ENCODE results near the gene SLC13A1. TPM values are rescaled to one million over a fixed set of nuclear protein-coding genes. Genes with fewer than 3 reads are reported as not detected.
A peak's percentile ranks its signal among the peaks of the same experiment; 100 is the strongest.

Gene SLC13A1
- total RNA-seq, 1 donor from 2014 or later = not detected

DNA sequence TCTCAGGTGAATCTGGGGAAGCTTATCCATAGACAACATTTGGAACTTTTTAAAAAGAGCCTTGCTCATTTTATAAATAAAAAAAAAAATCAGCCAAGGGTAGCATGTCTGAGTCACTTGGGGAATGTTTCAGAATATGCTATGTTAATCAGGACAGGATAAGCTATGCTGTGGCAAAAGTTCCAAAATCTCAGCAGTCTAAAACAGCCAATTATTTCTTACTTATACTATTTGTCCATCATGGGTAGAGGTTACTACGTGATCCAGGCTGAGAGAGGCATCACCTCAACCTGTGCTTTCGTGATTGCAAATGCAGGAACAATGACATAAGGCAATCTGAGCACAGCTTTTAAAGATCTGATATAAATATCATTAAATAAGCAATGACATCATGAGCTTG is 6.5 kb downstream of the SLC13A1 start:
- ATAC-seq = no peak

DNA sequence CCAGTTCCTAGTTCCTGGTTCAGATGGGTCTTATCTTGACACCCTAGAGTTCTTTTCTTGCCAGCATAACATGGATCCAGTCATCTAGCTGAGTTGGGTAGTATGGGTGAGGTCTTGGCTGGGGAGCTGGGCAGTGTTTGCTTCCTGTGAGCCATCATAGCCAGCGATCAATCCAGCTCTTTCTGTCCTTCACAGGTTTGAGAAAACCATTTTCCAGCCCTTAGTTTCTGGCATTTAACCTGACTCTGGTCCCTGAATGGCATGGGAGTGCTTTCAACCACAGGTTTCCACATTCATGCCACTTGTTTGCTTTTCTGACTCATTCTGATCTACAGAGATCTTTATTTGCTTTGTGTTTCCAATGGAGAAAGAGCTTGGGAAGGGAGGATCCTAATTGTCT is 8.6 kb downstream of the SLC13A1 start:
- no peak for ATAC-seq

DNA sequence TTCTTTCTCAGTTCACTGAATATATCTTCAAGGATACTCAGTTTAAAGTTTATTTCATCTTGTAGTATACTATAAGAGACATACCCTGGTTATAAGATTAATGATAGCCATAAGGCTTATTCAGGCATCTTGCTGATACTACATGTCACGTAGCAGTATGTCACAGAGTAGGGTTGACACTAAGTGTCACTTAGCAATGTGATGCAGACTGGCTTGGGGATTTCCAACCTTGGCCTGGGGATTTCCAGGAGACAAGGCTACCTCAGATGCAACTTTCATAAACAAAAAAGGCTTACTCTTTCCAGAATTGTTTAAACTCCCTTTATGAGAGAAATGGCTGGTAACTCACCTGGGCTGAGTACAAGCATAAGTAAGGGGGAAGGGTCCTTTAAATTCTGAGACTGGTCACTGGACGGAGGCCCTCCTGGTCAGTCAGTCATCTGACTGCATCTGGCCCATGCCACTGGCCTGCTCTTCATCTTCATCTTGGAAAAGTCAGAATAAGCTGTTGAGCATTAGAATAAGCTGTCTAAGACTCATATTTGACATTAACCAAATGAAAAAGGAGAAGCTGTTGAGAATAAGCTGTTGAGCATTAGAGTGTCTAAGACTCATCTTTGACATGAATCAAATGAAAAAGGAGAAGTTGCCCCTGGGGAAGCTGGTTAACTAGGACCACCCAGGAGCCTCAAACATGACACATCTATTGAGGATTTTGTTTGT is 9.5 kb downstream of the SLC13A1 start:
- no peak for ATAC-seq

DNA sequence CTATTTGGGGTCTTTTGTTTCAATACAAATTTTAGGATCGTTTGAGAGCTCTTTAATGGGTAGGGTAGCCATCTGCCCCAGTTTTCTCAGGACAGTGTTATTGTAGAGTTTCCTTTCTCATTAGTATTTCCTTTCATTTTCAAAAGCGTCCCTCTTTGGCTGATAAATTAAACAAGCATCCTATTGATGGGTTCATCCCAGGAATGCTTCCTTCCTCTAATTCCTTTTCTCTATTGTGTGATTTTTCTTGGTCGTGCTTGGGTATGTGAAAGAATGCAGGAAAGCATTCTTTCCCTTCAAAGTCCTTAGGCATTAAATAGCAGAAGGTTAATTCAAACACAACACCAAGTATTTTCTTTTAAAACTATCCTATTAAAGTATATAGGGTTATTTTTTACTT is 14.0 kb downstream of the SLC13A1 start:
- no peak for ATAC-seq

DNA sequence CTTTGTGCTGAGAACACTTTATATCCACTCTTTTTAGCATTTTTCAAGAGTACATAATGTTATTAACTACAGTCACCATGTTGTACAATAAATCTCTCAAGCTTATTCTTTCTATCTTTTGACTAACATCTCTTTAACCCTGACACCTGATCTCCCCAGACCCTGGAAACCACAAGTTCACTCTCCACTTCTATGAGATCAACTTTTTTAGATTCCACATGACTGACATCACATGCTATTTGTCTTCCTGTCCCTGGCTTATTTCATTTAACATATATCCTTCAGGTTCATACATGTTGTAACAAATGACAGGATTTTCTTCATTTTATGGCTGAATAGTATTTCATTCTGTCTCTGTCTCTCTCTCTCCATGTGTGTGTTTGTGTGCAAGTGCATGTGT is 15.5 kb downstream of the SLC13A1 start:
- ATAC-seq = no peak

GRCh38 chr7:123183431-123183830 is 16.3 kb downstream of the SLC13A1 start:
- no peak for ATAC-seq

- ATAC-seq = no peak
Observed at GRCh38 chr7:123177442-123177841, 22.3 kb downstream of the SLC13A1 start.

DNA sequence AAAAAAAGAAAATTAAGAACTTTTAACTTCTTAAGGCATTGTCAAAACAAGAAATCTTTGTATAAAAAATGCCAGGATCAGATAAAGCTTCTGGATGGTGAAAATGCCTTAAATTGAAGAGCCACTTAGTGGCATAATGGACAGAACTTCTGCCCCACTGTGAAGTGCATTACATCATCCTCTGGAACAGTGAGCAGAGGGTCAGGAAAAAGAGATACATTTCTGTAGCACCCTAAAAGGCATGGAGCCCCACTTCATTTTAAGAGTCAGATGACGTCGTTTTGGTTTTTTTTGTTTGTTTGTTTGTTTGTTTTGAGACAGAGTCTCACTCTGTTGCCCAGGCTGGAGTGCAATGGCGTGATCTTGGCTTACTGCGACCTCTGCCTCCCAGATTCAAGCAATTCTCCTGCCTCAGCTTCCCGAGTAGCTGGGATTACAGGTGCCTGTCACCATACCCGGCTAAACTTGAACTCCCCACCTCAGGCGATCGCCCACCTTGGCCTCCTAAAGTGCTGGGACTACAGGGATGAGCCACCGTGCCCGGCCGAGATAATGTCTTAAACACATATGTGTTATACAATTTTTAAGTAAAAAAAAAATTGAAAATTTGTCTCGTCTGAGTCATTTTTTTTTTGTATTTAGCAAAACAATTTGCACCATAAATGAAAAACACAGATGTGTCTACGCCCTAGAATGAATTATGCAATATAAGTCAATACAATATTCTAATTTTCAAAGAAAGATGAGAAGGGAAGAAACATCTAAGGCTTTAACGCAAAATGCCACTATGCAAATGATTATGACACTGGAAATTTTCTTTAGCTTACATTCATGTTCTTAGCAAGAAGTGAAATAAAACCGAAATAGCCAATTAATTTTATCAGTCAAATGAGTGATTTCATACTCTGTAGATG is 29.2 kb downstream of the SLC13A1 start:
- ATAC-seq = no peak

DNA sequence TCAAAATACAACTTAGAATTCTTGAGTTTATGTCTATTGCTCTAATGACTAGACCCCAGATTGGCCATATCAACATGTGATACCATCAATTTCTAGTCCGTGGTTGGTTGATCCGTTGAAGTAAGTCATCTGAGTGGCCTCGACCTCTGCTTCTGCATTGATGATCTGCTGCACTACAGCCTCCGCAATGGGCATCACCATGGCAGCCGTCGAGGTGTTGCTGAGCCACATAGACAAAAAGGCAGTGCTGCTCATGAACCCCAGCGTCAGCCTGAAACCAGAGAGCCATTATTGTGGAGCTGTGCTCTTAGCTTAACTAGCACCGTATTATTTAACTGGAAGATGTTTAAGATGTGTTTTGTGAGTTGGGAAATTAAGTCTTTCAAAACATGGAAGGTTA is 30.7 kb downstream of the SLC13A1 start:
- no peak for ATAC-seq

- no peak for ATAC-seq
Observed at GRCh38 chr7:123157606-123158005, 42.2 kb downstream of the SLC13A1 start.

- no peak for ATAC-seq
Observed at GRCh38 chr7:123155571-123155970, 44.2 kb downstream of the SLC13A1 start.

GRCh38 chr7:123154231-123154860 is 45.4 kb downstream of the SLC13A1 start:
- ATAC-seq = peak; percentile 87

- no peak for ATAC-seq
Observed at GRCh38 chr7:123151443-123151842, 48.3 kb downstream of the SLC13A1 start.

DNA sequence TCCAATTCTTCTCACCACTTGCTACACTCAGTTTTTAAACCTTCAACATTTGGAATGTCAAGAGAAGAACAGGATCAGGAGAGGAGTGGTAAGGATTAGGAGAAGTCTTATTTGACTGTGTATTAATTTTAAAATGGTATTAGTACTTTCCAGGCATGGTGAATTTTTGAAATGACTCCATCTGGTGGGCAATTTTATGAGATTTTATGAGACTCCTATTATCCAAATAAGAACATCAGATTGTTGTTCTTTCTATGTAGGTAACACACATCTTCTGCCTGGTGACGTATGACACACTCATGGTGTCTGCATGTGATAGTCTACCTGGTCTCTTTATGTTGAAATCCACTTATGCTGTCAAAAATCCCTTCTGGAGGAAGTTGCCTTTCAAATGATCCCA is 51.0 kb downstream of the SLC13A1 start:
- no peak for ATAC-seq

DNA sequence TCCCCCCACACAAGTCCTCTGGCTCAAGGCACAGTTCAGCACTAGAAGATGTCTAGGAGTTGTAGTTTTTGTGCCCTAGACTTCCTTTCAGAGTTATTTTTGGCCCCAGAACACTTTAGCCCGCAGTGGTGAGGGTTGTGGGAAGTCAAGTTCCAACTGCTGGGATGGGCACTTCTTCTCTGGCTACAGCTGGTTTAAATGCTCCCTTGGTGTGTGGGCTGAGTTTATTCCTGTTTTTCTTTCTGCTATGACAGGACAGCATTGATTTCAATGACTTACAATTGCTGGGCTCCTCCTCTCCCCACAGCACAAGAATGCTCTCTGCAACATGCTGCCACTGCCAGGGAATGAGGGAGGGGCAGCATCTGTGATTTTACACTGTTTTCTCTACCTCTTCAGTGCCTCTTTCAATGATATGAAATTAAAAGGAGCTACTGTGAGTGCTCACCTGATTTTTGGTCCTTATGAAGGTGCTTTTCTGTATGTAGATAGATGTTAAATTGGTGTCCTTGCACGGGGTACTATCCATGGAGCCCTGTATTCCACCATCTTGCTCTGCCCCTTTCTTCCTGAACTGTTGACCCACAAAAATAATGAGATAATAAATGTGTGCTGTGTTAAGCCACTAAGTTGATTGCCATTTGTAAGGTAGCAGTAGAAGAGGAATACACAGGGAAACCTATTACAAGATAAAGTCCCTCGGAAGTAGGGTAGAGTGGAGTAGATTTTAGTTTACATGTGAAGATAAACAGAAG is 56.3 kb downstream of the SLC13A1 start:
- no peak for ATAC-seq

GRCh38 chr7:123140561-123140960 is 59.2 kb downstream of the SLC13A1 start:
- ATAC-seq = no peak

- ATAC-seq = no peak
Observed at GRCh38 chr7:123135960-123136359, 63.8 kb downstream of the SLC13A1 start.

DNA sequence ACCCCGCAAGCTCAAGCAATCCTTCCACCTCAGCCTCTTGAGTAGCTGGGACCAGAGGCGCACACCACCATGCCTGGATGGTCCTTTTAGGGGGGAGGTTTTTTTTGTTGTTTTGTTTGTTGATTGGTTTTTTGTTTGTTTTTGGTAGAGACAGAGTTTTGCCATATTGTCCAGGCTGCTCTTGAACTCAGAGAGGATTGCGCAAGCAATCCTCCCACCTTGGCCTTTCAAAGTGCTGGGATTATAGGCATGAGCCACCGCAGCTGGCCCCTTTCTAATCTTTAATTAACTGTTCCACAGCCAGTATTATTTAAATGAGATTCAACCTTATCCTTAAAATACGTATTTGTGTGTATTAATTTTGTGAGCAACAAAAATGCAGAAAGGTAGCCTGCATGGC is 65.8 kb downstream of the SLC13A1 start:
- no peak for ATAC-seq

DNA sequence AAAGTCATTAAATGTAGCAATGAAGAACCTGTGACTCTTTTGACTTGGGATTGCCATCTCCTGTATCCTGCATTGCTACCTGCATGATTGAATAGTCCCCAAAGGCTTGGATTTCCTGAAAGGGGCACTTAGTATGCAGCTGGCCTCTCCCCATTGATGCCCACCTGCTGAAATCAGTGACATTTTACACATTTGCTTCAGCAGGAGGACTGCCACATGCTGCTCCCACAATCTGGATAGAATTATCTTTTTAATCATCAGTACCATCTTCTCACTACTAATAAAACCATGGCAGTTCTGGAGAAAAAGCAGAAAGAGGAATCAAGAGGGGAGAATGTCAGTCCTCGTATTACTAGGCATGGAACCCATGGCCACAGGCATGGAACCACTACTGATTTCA is 67.8 kb downstream of the SLC13A1 start:
- ATAC-seq = no peak

- ATAC-seq = no peak
Observed at GRCh38 chr7:123131556-123131955, 68.2 kb downstream of the SLC13A1 start.

- no peak for ATAC-seq
Observed at GRCh38 chr7:123131140-123131539, 68.6 kb downstream of the SLC13A1 start.

GRCh38 chr7:123126691-123127090 is 73.1 kb downstream of the SLC13A1 start:
- ATAC-seq = no peak

- no peak for ATAC-seq
Observed at GRCh38 chr7:123126171-123126570, 73.6 kb downstream of the SLC13A1 start.

Data from esophagus mucosa (tissue), 1 donor.